H1 (cell line): Measurements from ENCODE around the gene DRAXIN. TPM values are rescaled to one million over a fixed set of nuclear protein-coding genes. Genes with fewer than 3 reads are reported as not detected.

ENCODE experiments used
- ATF2 ChIP-seq: IDR thresholded peaks from 2 replicates; pipeline ENCODE4 v1.6.1; 2012; ENCODE audit warnings: low read length, inconsistent platforms
- ATF3 ChIP-seq: IDR thresholded peaks from 2 replicates; pipeline ENCODE4 v1.6.1; 2011; ENCODE audit warnings: low read depth, mild to moderate bottlenecking, low read length; ENCODE audit not compliant: insufficient read depth
- CBX8 ChIP-seq: fragments of 300-800, 300-1000 bp; sonication (generic); IDR thresholded peaks from 2 replicates; pipeline ENCODE4 v1.7.1; 2016; ENCODE audit warnings: low read depth, low read length, borderline replicate concordance
- CEBPB ChIP-seq: IDR thresholded peaks from 2 replicates; pipeline ENCODE4 v1.6.1; 2012; ENCODE audit warnings: low read depth, low read length
- CHD1 ChIP-seq: IDR thresholded peaks from 2 replicates; pipeline ENCODE4 v1.6.1; 2012; ENCODE audit warnings: low read depth, low read length, improper control_type of control experiment
- EGR1 ChIP-seq: IDR thresholded peaks from 2 replicates; pipeline ENCODE4 v1.6.1; 2011; ENCODE audit warnings: low read depth, low read length, borderline replicate concordance
- GABPA ChIP-seq: IDR thresholded peaks from 2 replicates; pipeline ENCODE4 v1.6.1; 2011; ENCODE audit warnings: mild to moderate bottlenecking, low read length, moderate library complexity, borderline replicate concordance; ENCODE audit not compliant: insufficient read depth
- GTF2F1 ChIP-seq: IDR thresholded peaks from 2 replicates; pipeline ENCODE4 v1.6.1; 2012; ENCODE audit warnings: low read depth, low read length, improper control_type of control experiment, borderline replicate concordance
- HDAC2 ChIP-seq, 2 experiments: fragments of 300-600 bp in 1 of 2; sonication (generic) in 1 of 2; IDR thresholded peaks; 2 replicates each; pipeline ENCODE4 v1.6.1; 2011 to 2012; ENCODE audit warnings: low read depth in 2 of 2, low read length in 2 of 2, mild to moderate bottlenecking in 2 of 2, moderate library complexity in 2 of 2, borderline replicate concordance in 1 of 2, inconsistent platforms in 1 of 2
- JUND ChIP-seq: IDR thresholded peaks from 2 replicates; pipeline ENCODE4 v1.6.1; 2011; ENCODE audit warnings: mild to moderate bottlenecking, improper control_type of control experiment, low read length
- KDM4A ChIP-seq: IDR thresholded peaks from one replicate; pipeline ENCODE4 v1.7.1; 2012; ENCODE audit warnings: low read depth, mild to moderate bottlenecking, moderate library complexity, low read length, inconsistent platforms; ENCODE audit not compliant: severe bottlenecking
- KDM5A ChIP-seq: fragments of 200-600 bp; IDR thresholded peaks from 2 replicates; pipeline ENCODE4 v1.7.1; 2012; ENCODE audit warnings: mild to moderate bottlenecking, low read length, inconsistent platforms, mixed read lengths
- POLR2A ChIP-seq, 2 experiments: IDR thresholded peaks; 1 replicate in 1 of 2; 2 replicates in 1 of 2; pipeline ENCODE4 v1.6.1; 2011; ENCODE audit warnings: low read depth in 2 of 2, low read length in 2 of 2, mild to moderate bottlenecking in 2 of 2; ENCODE audit errors: control extremely low read depth in 1 of 2
- POLR2AphosphoS5 ChIP-seq: IDR thresholded peaks from 2 replicates; pipeline ENCODE4 v1.6.1; 2011; ENCODE audit warnings: low read depth, low read length
- POU5F1 ChIP-seq: IDR thresholded peaks from 2 replicates; pipeline ENCODE4 v1.6.1; 2011; ENCODE audit warnings: low read depth, mild to moderate bottlenecking, low read length, moderate library complexity
- RFX5 ChIP-seq: IDR thresholded peaks from 2 replicates; pipeline ENCODE4 v1.6.1; 2011; ENCODE audit warnings: low read depth, low read length, improper control_type of control experiment, borderline replicate concordance
- SIN3A ChIP-seq, 2 experiments: IDR thresholded peaks in 1 of 2; conservative IDR thresholded peaks in 1 of 2; 2 replicates each; pipeline ENCODE4 v1.6.1; 2011 to 2012; ENCODE audit warnings: low read length in 2 of 2, improper control_type of control experiment in 1 of 2, low read depth in 1 of 2, mild to moderate bottlenecking in 1 of 2
- SIRT6 ChIP-seq: IDR thresholded peaks from one replicate; pipeline ENCODE4 v1.7.1; 2012; ENCODE audit warnings: low read length, inconsistent platforms
- SIX5 ChIP-seq: IDR thresholded peaks from 2 replicates; pipeline ENCODE4 v1.6.1; 2011; ENCODE audit warnings: mild to moderate bottlenecking, low read depth, low read length
- TAF1 ChIP-seq: IDR thresholded peaks from 2 replicates; pipeline ENCODE4 v1.6.1; 2011; ENCODE audit warnings: mild to moderate bottlenecking, low read depth, low read length
- TAF7 ChIP-seq: optimal IDR thresholded peaks from 2 replicates; pipeline ENCODE3; 2011; ENCODE audit warnings: low read depth, mild to moderate bottlenecking, inconsistent platforms, low read length, moderate library complexity, borderline replicate concordance
- YY1 ChIP-seq: IDR thresholded peaks from 2 replicates; pipeline ENCODE4 v1.6.1; 2011; ENCODE audit warnings: low read depth, mild to moderate bottlenecking, low read length
- polyA plus RNA-seq, 7 experiments: library from polyadenylated mRNA; depleted of rRNA in 3 of 7; stranded (reverse) in 5 of 7; unstranded in 2 of 7; fragments of >200 nt in 5 of 7; fragments of 200-250 nt in 2 of 7; gene quantifications; 1 replicate in 5 of 7; 2 replicates in 1 of 7; 4 replicates in 1 of 7; pipeline versions ENCODE4 v1.2.1 to v1.2.3, GENCODE V29; 2011 to 2013; ENCODE audit warnings: missing spikeins in 2 of 7, mixed read lengths in 2 of 7
- total RNA-seq: library from RNA; stranded (reverse); fragmentation: NEBNext Ultra II Directional; extraction: Animal tissue kit (Norgen Biotek cat#: 25700); gene quantifications from 2 replicates; pipeline ENCODE4 v1.2.1, GENCODE V29; 2021
- TF ChIP-seq, protein P1 (sequence below): IDR thresholded peaks from 2 replicates; pipeline ENCODE4 v1.6.1; 2012; ENCODE audit warnings: inconsistent platforms

The DRAXIN gene
- total and polyA plus RNA-seq, 2 of the 8 experiments (the other 6 are each of a cell fraction or from before 2014, with no cell fraction given): 4.6 to 17.6 TPM

DNA sequence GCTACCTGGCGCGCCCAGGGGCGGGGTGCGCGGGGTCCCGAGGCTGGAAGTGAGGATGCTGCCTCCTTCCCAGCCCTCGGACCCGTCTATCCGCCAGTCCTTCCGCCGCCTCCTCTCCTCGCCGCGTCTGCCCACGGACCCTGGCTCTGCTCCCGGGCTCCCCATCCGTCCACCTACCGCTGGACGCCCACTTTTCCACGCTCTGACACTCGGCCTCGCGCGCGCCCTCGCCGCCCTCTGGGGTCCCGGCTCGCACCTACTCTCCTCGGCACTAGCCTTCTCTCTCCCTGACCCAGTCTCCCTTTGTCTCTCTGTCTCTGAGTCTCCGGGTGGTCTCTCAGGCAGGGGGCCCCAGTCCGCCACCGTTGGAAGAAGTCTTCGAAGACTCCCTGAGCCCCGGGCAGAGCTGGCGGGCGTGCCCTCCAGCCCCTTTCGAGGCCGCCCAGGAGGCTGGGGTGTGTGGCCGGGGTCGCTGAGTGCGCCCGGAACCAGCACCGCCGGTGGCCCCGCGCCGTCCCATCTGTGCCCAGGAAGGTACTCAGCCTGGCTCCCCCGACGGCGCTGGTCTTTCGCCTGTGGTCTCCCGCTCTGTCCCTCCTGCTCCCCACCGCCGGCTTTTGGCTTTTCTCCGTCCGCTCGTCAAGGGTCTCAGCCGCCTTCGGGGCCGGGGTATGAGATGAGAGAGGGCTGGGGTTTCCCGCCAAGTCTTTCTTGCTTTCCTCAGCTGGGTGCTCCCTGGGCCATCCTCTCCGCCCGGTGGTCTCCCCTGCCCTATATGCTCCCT, 610 bp downstream of the DRAXIN start (continued):
- no peak for TF ChIP-seq HDAC2 (IDR thresholded peaks at IDR 0.05; ENCODE audit: borderline replicate concordance in 1 of 2, low read depth in 2 of 2, low read length in 2 of 2)
- TF ChIP-seq SIRT6: no peak
- peak in 1 of 2 experiments; percentile 24; a peak in 1 of 4 replicates for TF ChIP-seq SIN3A (conservative IDR thresholded peaks at IDR 0.05 in 1 of 2, IDR thresholded peaks at IDR 0.05 in 1 of 2; ENCODE audit: low read depth in 1 of 2, low read length in 2 of 2)
- TF ChIP-seq JUND: no peak
- TF ChIP-seq RFX5: no peak
- no peak for TF ChIP-seq POU5F1
- TF ChIP-seq POLR2AphosphoS5: no peak
- no peak for TF ChIP-seq TAF1
- no peak for TF ChIP-seq ATF3
- TF ChIP-seq EGR1: no peak
- TF ChIP-seq CBX8: no peak
- no peak for TF ChIP-seq CEBPB
- no peak for TF ChIP-seq GTF2F1
- TF ChIP-seq ATF2: no peak
- no peak for TF ChIP-seq POLR2A (IDR thresholded peaks at IDR 0.05; ENCODE audit: control extremely low read depth in 1 of 2, low read depth in 2 of 2, low read length in 2 of 2)
- TF ChIP-seq, protein P1, sequence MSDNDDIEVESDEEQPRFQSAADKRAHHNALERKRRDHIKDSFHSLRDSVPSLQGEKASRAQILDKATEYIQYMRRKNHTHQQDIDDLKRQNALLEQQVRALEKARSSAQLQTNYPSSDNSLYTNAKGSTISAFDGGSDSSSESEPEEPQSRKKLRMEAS: no peak
- no peak for TF ChIP-seq KDM5A
- TF ChIP-seq SIX5: no peak
- TF ChIP-seq CHD1: no peak
- TF ChIP-seq GABPA: no peak
- peak; percentile 24 for TF ChIP-seq KDM4A
- no peak for TF ChIP-seq TAF7
- TF ChIP-seq YY1: no peak
